H1 (cell line): ENCODE data around the gene TGM3. TPM values are rescaled to one million over a fixed set of nuclear protein-coding genes. Genes with fewer than 3 reads are reported as not detected.

Experiments
- CEBPB ChIP-seq: IDR thresholded peaks from 2 replicates; pipeline ENCODE4 v1.6.1; 2012; ENCODE audit warnings: low read depth, low read length
- CHD7 ChIP-seq: fragments of 300-600 bp; sonication (generic); IDR thresholded peaks from 2 replicates; pipeline ENCODE4 v1.7.1; 2012; ENCODE audit warnings: low read length, moderate library complexity, mild to moderate bottlenecking, inconsistent platforms; ENCODE audit not compliant: insufficient replicate concordance
- MAX ChIP-seq: IDR thresholded peaks from 2 replicates; pipeline ENCODE4 v1.6.1; 2012; ENCODE audit warnings: inconsistent platforms
- polyA plus RNA-seq, 7 experiments: library from polyadenylated mRNA; depleted of rRNA in 3 of 7; stranded (reverse) in 5 of 7; unstranded in 2 of 7; fragments of >200 nt in 5 of 7; fragments of 200-250 nt in 2 of 7; gene quantifications; 1 replicate in 5 of 7; 2 replicates in 1 of 7; 4 replicates in 1 of 7; pipeline versions ENCODE4 v1.2.1 to v1.2.3, GENCODE V29; 2011 to 2013; ENCODE audit warnings: missing spikeins in 2 of 7, mixed read lengths in 2 of 7
- total RNA-seq: library from RNA; stranded (reverse); fragmentation: NEBNext Ultra II Directional; extraction: Animal tissue kit (Norgen Biotek cat#: 25700); gene quantifications from 2 replicates; pipeline ENCODE4 v1.2.1, GENCODE V29; 2021

Gene TGM3
- total and polyA plus RNA-seq, 2 of the 8 experiments (the other 6 are each of a cell fraction or from before 2014, with no cell fraction given): 0.12 TPM; not detected in 1

- no peak for TF ChIP-seq CHD7
- TF ChIP-seq MAX: no peak
- TF ChIP-seq CEBPB: 0 out of 2 replicates have a peak, but pooled peaks have one; percentile 8
These were observed 34.4 kb downstream of the TGM3 start (continued) for GRCh38 chr20:2330090-2330695.
